Measurements from ENCODE around the gene ZNF789. TPM values are rescaled to one million over a fixed set of nuclear protein-coding genes. Genes with fewer than 3 reads are reported as not detected.

Gene ZNF789
- polyA plus RNA-seq, 1 of the 3 experiments (the other 2 are of a cell fraction): 27.7 TPM

DNA sequence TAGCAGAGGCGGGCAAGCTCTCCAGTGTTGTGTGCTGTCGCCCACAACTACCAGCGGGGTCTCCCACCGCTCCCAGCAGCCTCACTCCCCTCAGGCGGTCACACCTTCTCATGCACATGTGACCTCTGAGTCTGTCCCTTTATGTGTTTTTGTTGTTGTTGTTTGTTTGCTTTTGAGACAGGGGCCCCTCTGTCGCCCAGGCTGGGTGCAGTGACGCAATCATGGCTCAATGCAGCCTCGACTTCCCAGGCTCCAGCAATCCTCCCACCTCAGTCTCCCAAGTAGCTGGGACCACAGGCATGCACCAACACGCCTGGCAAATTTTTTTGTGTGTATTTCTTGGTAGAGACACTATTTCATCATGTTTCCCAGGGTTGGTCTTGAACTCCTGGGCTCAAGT lies 32.5 kb upstream of the ZNF789 start:
- Histone ChIP-seq H3K9ac (peak overlapping the region; percentile 79), H3K4me1 (ENCODE audit: control insufficient read depth in 1 of 2, insufficient read depth in 2 of 2, low read depth in 1 of 2, low read length in 1 of 2) (peaks cover 5 to 13% of the 10 kb centered on the region in 2 experiments; a peak in 1 of 4 replicates), H3K27ac (ENCODE audit: low read depth in 2 of 2, low read length in 1 of 2) (peak overlapping the region in 1 of 2 experiments; percentile 83; a peak in 1 of 4 replicates), H3K27me3 (ENCODE audit: insufficient read depth) (no peaks in the 10 kb centered on the region), H4K20me1 (ENCODE audit: insufficient read depth) (peaks cover 11% of the 10 kb centered on the region), H2AFZ (ENCODE audit: low read depth) (no peak overlapping the region), H3K79me2 (ENCODE audit: insufficient read depth) (peaks cover 79% of the 10 kb centered on the region), H3F3A (replicated peaks; ENCODE audit: insufficient read depth) (peaks cover 3% of the 10 kb centered on the region), H3K4me2 (peak overlapping the region; percentile 89), H3K36me3 (replicated peaks in 1 of 2; ENCODE audit: control insufficient read depth in 1 of 2, insufficient read depth in 2 of 2, low read length in 1 of 2) (peaks cover 19 to 40% of the 10 kb centered on the region in 2 experiments), H3K9me3 (no peaks in the 10 kb centered on the region), H3K4me3 (ENCODE audit: low read depth in 2 of 2, low read length in 1 of 2) (peak overlapping the region; percentile 65 to 91), H3K9me2 (no peaks in the 10 kb centered on the region)
- TF ChIP-seq MEF2A (IDR thresholded peaks at IDR 0.05; ENCODE audit: borderline replicate concordance, low read depth) (no peak), FOXJ3 (CRISPR knock-in tag; IDR thresholded peaks at IDR 0.05) (no peak), YY1 (IDR thresholded peaks at IDR 0.05; ENCODE audit: low read depth) (no peak), GATA2 (CRISPR knock-in tag; IDR thresholded peaks at IDR 0.05) (no peak), TEAD4 (IDR thresholded peaks at IDR 0.05; ENCODE audit: borderline replicate concordance, insufficient read depth) (no peak)
- TF ChIP-seq, protein P1, sequence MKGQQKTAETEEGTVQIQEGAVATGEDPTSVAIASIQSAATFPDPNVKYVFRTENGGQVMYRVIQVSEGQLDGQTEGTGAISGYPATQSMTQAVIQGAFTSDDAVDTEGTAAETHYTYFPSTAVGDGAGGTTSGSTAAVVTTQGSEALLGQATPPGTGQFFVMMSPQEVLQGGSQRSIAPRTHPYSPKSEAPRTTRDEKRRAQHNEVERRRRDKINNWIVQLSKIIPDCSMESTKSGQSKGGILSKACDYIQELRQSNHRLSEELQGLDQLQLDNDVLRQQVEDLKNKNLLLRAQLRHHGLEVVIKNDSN (IDR thresholded peaks at IDR 0.05; ENCODE audit: borderline replicate concordance, low read depth): no peak
- TF ChIP-seq, protein P2, sequence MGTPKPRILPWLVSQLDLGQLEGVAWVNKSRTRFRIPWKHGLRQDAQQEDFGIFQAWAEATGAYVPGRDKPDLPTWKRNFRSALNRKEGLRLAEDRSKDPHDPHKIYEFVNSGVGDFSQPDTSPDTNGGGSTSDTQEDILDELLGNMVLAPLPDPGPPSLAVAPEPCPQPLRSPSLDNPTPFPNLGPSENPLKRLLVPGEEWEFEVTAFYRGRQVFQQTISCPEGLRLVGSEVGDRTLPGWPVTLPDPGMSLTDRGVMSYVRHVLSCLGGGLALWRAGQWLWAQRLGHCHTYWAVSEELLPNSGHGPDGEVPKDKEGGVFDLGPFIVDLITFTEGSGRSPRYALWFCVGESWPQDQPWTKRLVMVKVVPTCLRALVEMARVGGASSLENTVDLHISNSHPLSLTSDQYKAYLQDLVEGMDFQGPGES (IDR thresholded peaks at IDR 0.05; ENCODE audit: low read depth, low read length): no peak
- TF ChIP-seq, protein P3, sequence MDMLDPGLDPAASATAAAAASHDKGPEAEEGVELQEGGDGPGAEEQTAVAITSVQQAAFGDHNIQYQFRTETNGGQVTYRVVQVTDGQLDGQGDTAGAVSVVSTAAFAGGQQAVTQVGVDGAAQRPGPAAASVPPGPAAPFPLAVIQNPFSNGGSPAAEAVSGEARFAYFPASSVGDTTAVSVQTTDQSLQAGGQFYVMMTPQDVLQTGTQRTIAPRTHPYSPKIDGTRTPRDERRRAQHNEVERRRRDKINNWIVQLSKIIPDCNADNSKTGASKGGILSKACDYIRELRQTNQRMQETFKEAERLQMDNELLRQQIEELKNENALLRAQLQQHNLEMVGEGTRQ (IDR thresholded peaks at IDR 0.05; ENCODE audit: borderline replicate concordance, low read depth, low read length): no peak
- ChIA-PET POLR2A (interaction anchor here (1.4 kb wide), 1 partner anchor 16 kb away, joined by 3 read pairs; no protein-coding TSS in a partner anchor), CTCF (interaction anchor here (0.6 to 1.6 kb wide), 3 partner anchors 11 to 25 kb away, joined by 3 to 5 read pairs (median 4); partner anchors contain the start of gene ATP5MF)
- whole genome bisulfite sequencing (ENCODE audit: low lambda C conversion rate): 92% methylated on average over 9 of the region's 9 CpGs
- no peak for DNase-seq

DNA sequence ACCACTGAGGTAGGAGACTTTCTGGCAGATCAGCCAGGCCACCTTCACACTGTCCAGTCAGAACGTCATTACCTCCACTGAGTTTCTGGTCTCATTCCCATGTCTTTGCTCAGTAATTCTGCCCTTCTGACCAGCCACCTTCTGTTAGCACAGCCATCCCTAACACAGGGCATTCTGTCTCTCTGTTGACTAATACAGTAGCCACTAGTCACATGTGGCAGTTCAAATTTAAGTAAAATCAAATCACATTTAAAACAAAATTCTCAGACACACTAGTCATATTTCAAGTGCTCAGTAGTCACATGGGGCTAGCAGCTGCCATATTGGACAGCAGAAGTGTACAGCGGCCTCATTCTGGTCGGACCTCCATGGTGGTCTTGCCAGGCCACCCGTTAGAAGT lies 26.6 kb upstream of the ZNF789 start:
- H3K27ac ChIP-seq (ENCODE audit: low read depth in 2 of 2, low read length in 1 of 2): peak overlapping the region in 1 of 2 experiments; percentile 10; a peak in 1 of 4 replicates
- CTCF ChIA-PET: interaction anchor here (0.9 kb wide), 1 partner anchor 19 kb away, joined by 3 read pairs; no protein-coding TSS in a partner anchor
- TF ChIP-seq FOXM1 (IDR thresholded peaks at IDR 0.05; ENCODE audit: low read depth): no peak
- TF ChIP-seq CHD2 (IDR thresholded peaks at IDR 0.05; ENCODE audit: low read length, partially characterized antibody): no peak
- no peak for TF ChIP-seq GATA2 (CRISPR knock-in tag; IDR thresholded peaks at IDR 0.05)
- no peak for TF ChIP-seq NFIC (IDR thresholded peaks at IDR 0.05; ENCODE audit: borderline replicate concordance)
- TF ChIP-seq, protein P4, sequence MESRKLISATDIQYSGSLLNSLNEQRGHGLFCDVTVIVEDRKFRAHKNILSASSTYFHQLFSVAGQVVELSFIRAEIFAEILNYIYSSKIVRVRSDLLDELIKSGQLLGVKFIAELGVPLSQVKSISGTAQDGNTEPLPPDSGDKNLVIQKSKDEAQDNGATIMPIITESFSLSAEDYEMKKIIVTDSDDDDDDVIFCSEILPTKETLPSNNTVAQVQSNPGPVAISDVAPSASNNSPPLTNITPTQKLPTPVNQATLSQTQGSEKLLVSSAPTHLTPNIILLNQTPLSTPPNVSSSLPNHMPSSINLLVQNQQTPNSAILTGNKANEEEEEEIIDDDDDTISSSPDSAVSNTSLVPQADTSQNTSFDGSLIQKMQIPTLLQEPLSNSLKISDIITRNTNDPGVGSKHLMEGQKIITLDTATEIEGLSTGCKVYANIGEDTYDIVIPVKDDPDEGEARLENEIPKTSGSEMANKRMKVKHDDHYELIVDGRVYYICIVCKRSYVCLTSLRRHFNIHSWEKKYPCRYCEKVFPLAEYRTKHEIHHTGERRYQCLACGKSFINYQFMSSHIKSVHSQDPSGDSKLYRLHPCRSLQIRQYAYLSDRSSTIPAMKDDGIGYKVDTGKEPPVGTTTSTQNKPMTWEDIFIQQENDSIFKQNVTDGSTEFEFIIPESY (IDR thresholded peaks at IDR 0.05; ENCODE audit: borderline replicate concordance, low read depth): no peak
- no peak for TF ChIP-seq JUND (IDR thresholded peaks at IDR 0.05)
- TF ChIP-seq YY1 (IDR thresholded peaks at IDR 0.05; ENCODE audit: low read depth): no peak
- TF ChIP-seq TCF12 (IDR thresholded peaks at IDR 0.05): no peak
- TF ChIP-seq, protein P5, sequence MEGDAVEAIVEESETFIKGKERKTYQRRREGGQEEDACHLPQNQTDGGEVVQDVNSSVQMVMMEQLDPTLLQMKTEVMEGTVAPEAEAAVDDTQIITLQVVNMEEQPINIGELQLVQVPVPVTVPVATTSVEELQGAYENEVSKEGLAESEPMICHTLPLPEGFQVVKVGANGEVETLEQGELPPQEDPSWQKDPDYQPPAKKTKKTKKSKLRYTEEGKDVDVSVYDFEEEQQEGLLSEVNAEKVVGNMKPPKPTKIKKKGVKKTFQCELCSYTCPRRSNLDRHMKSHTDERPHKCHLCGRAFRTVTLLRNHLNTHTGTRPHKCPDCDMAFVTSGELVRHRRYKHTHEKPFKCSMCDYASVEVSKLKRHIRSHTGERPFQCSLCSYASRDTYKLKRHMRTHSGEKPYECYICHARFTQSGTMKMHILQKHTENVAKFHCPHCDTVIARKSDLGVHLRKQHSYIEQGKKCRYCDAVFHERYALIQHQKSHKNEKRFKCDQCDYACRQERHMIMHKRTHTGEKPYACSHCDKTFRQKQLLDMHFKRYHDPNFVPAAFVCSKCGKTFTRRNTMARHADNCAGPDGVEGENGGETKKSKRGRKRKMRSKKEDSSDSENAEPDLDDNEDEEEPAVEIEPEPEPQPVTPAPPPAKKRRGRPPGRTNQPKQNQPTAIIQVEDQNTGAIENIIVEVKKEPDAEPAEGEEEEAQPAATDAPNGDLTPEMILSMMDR (IDR thresholded peaks at IDR 0.05): no peak
- no peak for TF ChIP-seq RAD21 (IDR thresholded peaks at IDR 0.05; ENCODE audit: low read length)
- TF ChIP-seq ELF1 (IDR thresholded peaks at IDR 0.05): no peak

More for the DNA sequence above, 26.6 kb upstream of the ZNF789 start:
- Histone ChIP-seq H3F3A (replicated peaks; ENCODE audit: insufficient read depth) (peaks cover 9% of the 10 kb centered on the region), H2AFZ (ENCODE audit: low read depth) (no peak overlapping the region), H3K9ac (no peak overlapping the region), H3K79me2 (ENCODE audit: insufficient read depth) (peaks cover 42% of the 10 kb centered on the region), H3K4me3 (ENCODE audit: low read depth in 2 of 2, low read length in 1 of 2) (no peak overlapping the region), H3K9me3 (no peaks in the 10 kb centered on the region), H3K36me3 (replicated peaks in 1 of 2; ENCODE audit: control insufficient read depth in 1 of 2, insufficient read depth in 2 of 2, low read length in 1 of 2) (peaks cover 71 to 79% of the 10 kb centered on the region in 2 experiments), H4K20me1 (ENCODE audit: insufficient read depth) (peaks cover 8% of the 10 kb centered on the region; the same call in 1 of the 2 replicates), H3K27me3 (ENCODE audit: insufficient read depth) (no peaks in the 10 kb centered on the region), H3K9me2 (no peaks in the 10 kb centered on the region), H3K4me2 (no peak overlapping the region), H3K4me1 (ENCODE audit: control insufficient read depth in 1 of 2, insufficient read depth in 2 of 2, low read depth in 1 of 2, low read length in 1 of 2) (no peaks in the 10 kb centered on the region; a peak in 1 of 4 replicates)
- no peak for DNase-seq
- WGBS (ENCODE audit: low lambda C conversion rate): 80% methylated on average over 4 of the region's 4 CpGs
- POLR2A ChIA-PET: no interaction called here
